SK-N-SH (cell line): Measurements from ENCODE around the gene PCSK7. TPM values are rescaled to one million over a fixed set of nuclear protein-coding genes. Genes with fewer than 3 reads are reported as not detected.

ENCODE experiments used
- CTCF ChIA-PET: fragments of 300-600, 350-600 bp; formaldehyde crosslinking; extraction: SDS; loops from one replicate; lab custom pipeline; 2021; lab: Yijun Ruan, JAX
- POLR2A ChIA-PET: fragments of 350-600 bp; sonication (Branson Sonifier 250); formaldehyde crosslinking; extraction: SDS; loops from one replicate; lab custom pipeline; 2020; ENCODE audit warnings: antibody characterized with exemption, inconsistent platforms; lab: Yijun Ruan, JAX
- DNase-seq: peaks from one replicate; pipeline ENCODE4 v3.0.0; 2012
- H2AFZ ChIP-seq: fragments of 200-600 bp; sonication (generic); 2 replicates; pipeline ENCODE4 v1.8.1; 2016; ENCODE audit warnings: antibody characterized with exemption, mild to moderate bottlenecking, low read depth
- H3F3A ChIP-seq: fragments of 200-600 bp; sonication (generic); replicated peaks from 2 replicates; pipeline ENCODE3; 2016; ENCODE audit warnings: antibody characterized with exemption, mild to moderate bottlenecking; ENCODE audit not compliant: insufficient read depth
- H3K27ac ChIP-seq, 2 experiments: fragments of 200-500 bp in 1 of 2; fragments of 200-600 bp in 1 of 2; sonication (Bioruptor generic) in 1 of 2; sonication (generic), shearing (Covaris generic) in 1 of 2; 2 replicates each; pipeline versions ENCODE4 v1.5.1 to v1.6.1; 2014 to 2016; ENCODE audit warnings: low read depth in 2 of 2, inconsistent platforms in 1 of 2, low read length in 1 of 2, mild to moderate bottlenecking in 1 of 2, mixed read lengths in 1 of 2
- H3K27me3 ChIP-seq: fragments of 200-600 bp; sonication (generic), shearing (Covaris generic); 2 replicates; pipeline ENCODE4 v1.6.1; 2016; ENCODE audit warnings: mixed run types; ENCODE audit not compliant: insufficient read depth
- H3K36me3 ChIP-seq, 2 experiments: fragments of 200-500 bp in 1 of 2; fragments of 200-600 bp in 1 of 2; sonication (Bioruptor generic) in 1 of 2; sonication (generic) in 1 of 2; replicated peaks in 1 of 2; 2 replicates each; pipeline versions ENCODE3 to v1.5.1; 2014 to 2016; ENCODE audit warnings: low read length in 1 of 2, mild to moderate bottlenecking in 1 of 2; ENCODE audit not compliant: insufficient read depth in 2 of 2, control insufficient read depth in 1 of 2
- H3K4me1 ChIP-seq, 2 experiments: fragments of 200-500 bp in 1 of 2; fragments of 200-600 bp in 1 of 2; sonication (Bioruptor generic) in 1 of 2; sonication (generic), shearing (Covaris generic) in 1 of 2; 2 replicates each; pipeline versions ENCODE4 v1.5.1 to v1.6.1; 2014 to 2016; ENCODE audit warnings: low read depth in 1 of 2, low read length in 1 of 2, mixed run types in 1 of 2; ENCODE audit not compliant: insufficient read depth in 2 of 2, control insufficient read depth in 1 of 2
- H3K4me2 ChIP-seq: fragments of 200-600 bp; sonication (generic), shearing (Covaris generic); 2 replicates; pipeline ENCODE4 v1.6.1; 2017; ENCODE audit warnings: mixed run types
- H3K4me3 ChIP-seq, 2 experiments: fragments of 200-500 bp in 1 of 2; fragments of 200-600 bp in 1 of 2; sonication (Bioruptor generic) in 1 of 2; sonication (generic), shearing (Covaris generic) in 1 of 2; 2 replicates each; pipeline versions ENCODE4 v1.5.1 to v1.8.1; 2014 to 2016; ENCODE audit warnings: low read depth in 2 of 2, inconsistent platforms in 1 of 2, low read length in 1 of 2, mild to moderate bottlenecking in 1 of 2, mixed read lengths in 1 of 2, moderate library complexity in 1 of 2
- H3K79me2 ChIP-seq: fragments of 200-600 bp; sonication (generic); 2 replicates; pipeline ENCODE4 v1.8.1; 2017; ENCODE audit warnings: mild to moderate bottlenecking; ENCODE audit not compliant: insufficient read depth
- H3K9ac ChIP-seq: fragments of 200-600 bp; sonication (generic); 2 replicates; pipeline ENCODE4 v1.6.1; 2017; ENCODE audit warnings: mixed run types
- H3K9me2 ChIP-seq: fragments of 200-600 bp; sonication (generic); 2 replicates; pipeline ENCODE4 v1.6.1; 2017; ENCODE audit warnings: mixed run types
- H3K9me3 ChIP-seq: fragments of 200-600 bp; sonication (generic); 2 replicates; pipeline ENCODE4 v1.6.1; 2017; ENCODE audit warnings: mixed run types, mild to moderate bottlenecking, moderate library complexity
- H4K20me1 ChIP-seq: fragments of 200-600 bp; sonication (generic); 2 replicates; pipeline ENCODE4 v1.6.1; 2017; ENCODE audit warnings: mild to moderate bottlenecking, mixed run types; ENCODE audit not compliant: insufficient read depth
- CHD2 ChIP-seq: fragments of 150-350 bp; IDR thresholded peaks from 2 replicates; pipeline ENCODE4 v1.6.1; 2018; ENCODE audit warnings: low read length; ENCODE audit not compliant: partially characterized antibody
- CTCF ChIP-seq: fragments of 200-600 bp; sonication (generic); IDR thresholded peaks from 2 replicates; pipeline ENCODE4 v1.6.1; 2017; ENCODE audit warnings: antibody characterized with exemption, mild to moderate bottlenecking, moderate library complexity
- FOSL2 ChIP-seq: IDR thresholded peaks from 2 replicates; pipeline ENCODE4 v1.4.0; 2012; ENCODE audit warnings: low read depth, mild to moderate bottlenecking, moderate library complexity, borderline replicate concordance
- FOXJ3 ChIP-seq: sonication (generic); formaldehyde crosslinking; IDR thresholded peaks from 2 replicates; pipeline ENCODE4 v1.5.1; 2020; ENCODE audit warnings: mild to moderate bottlenecking, missing genetic modification reagents
- GATA2 ChIP-seq: sonication (generic); formaldehyde crosslinking; IDR thresholded peaks from 2 replicates; pipeline ENCODE4 v1.5.0; 2020; ENCODE audit warnings: mild to moderate bottlenecking, missing genetic modification reagents
- IRF3 ChIP-seq: fragments of 150-350 bp; IDR thresholded peaks from 2 replicates; pipeline ENCODE4 v1.6.1; 2016; ENCODE audit warnings: mild to moderate bottlenecking, low read depth, low read length
- JUND ChIP-seq: IDR thresholded peaks from 2 replicates; pipeline ENCODE4 v1.4.0; 2012
- MXI1 ChIP-seq: IDR thresholded peaks from 2 replicates; pipeline ENCODE4 v1.6.1; 2012; ENCODE audit warnings: mild to moderate bottlenecking, low read depth, low read length, improper control_type of control experiment
- NRF1 ChIP-seq: IDR thresholded peaks from 2 replicates; pipeline ENCODE4 v1.6.1; 2012; ENCODE audit warnings: low read depth, mild to moderate bottlenecking, low read length
- RCOR1 ChIP-seq: fragments of 150-350 bp; IDR thresholded peaks from 2 replicates; pipeline ENCODE4 v1.6.1; 2017; ENCODE audit warnings: antibody characterized with exemption, low read length
- RFX5 ChIP-seq: IDR thresholded peaks from 2 replicates; pipeline ENCODE4 v1.6.1; 2012; ENCODE audit warnings: mild to moderate bottlenecking, improper control_type of control experiment, low read length
- TEAD4 ChIP-seq: IDR thresholded peaks from 2 replicates; pipeline ENCODE4 v1.4.0; 2012; ENCODE audit warnings: mild to moderate bottlenecking, borderline replicate concordance; ENCODE audit not compliant: insufficient read depth
- WGBS: methylation state at CpG from one replicate; pipeline ENCODE4 v1.1.6; 2017; ENCODE audit warnings: low lambda C conversion rate; 5-methylcytosine and 5-hydroxymethylcytosine counted together
- polyA plus RNA-seq, 3 experiments: library from polyadenylated mRNA; depleted of rRNA; stranded (reverse); fragments of >200 nt; gene quantifications; 2 replicates each; pipeline ENCODE4 v1.2.3, GENCODE V29; 2012

The PCSK7 gene
- polyA plus RNA-seq, 1 of the 3 experiments (the other 2 are of a cell fraction) = 49.7 TPM

- H2AFZ ChIP-seq = no peak overlapping the region
- no peaks in the 10 kb centered on the region for H3K9me3 ChIP-seq
- TF ChIP-seq GATA2 (CRISPR knock-in tag) (no peak), CHD2 (no peak)
- TF ChIP-seq, all 33 proteins: peak for 0
- WGBS = 70% methylated on average over 11 of the region's 13 CpGs
- H3K27me3 ChIP-seq = no peaks in the 10 kb centered on the region
- peaks cover 66% of the 10 kb centered on the region for H3K79me2 ChIP-seq
- H3K36me3 ChIP-seq = peaks cover 0 to 19% of the 10 kb centered on the region in 2 experiments
- peak overlapping the region in 1 of 2 experiments; percentile 75; a peak in 3 of 4 replicates for H3K27ac ChIP-seq
- peak overlapping the region; percentile 64 for H3K9ac ChIP-seq
- H3F3A ChIP-seq = peaks cover 19% of the 10 kb centered on the region
- ChIA-PET CTCF (interaction anchor here (0.9 to 1.6 kb wide), 2 partner anchors 26 to 32 kb away, joined by 3 to 4 read pairs; partner anchors contain the start of genes PCSK7 and RNF214), POLR2A (no interaction called here)
- peaks cover 26% of the 10 kb centered on the region; the same call in 1 of the 2 replicates for H4K20me1 ChIP-seq
- DNase-seq = no peak
- peak overlapping the region; percentile 43 to 51; a peak in 3 of 4 replicates for H3K4me3 ChIP-seq
- H3K4me1 ChIP-seq = peaks cover 9 to 13% of the 10 kb centered on the region in 2 experiments; a peak in 3 of 4 replicates
- no peaks in the 10 kb centered on the region for H3K9me2 ChIP-seq
- peak overlapping the region; percentile 77 for H3K4me2 ChIP-seq
These were observed 31.7 kb downstream of the PCSK7 start for GRCh38 chr11:117199916-117200812.

- CTCF ChIA-PET = interaction anchor here (1.0 to 1.2 kb wide), 4 partner anchors 14 to 20 kb away, joined by 3 to 4 read pairs (median 3); no protein-coding TSS in a partner anchor
- Histone ChIP-seq H3K9ac (peak within 1 kb of the TSS; percentile 64), H3K4me2 (peak within 1 kb of the TSS; percentile 77), H2AFZ (0 out of 2 replicates have a peak within 1 kb of the TSS, but pooled peaks have one; percentile 50), H3K9me3 (no peaks in the 10 kb centered on the region), H4K20me1 (peaks cover 21% of the 10 kb centered on the region; the same call in 1 of the 2 replicates), H3K9me2 (no peaks in the 10 kb centered on the region), H3K4me1 (peaks cover 9 to 13% of the 10 kb centered on the region in 2 experiments; a peak in 3 of 4 replicates), H3F3A (peaks cover 11% of the 10 kb centered on the region), H3K79me2 (peaks cover 66% of the 10 kb centered on the region), H3K36me3 (peaks cover 0 to 11% of the 10 kb centered on the region in 2 experiments), H3K4me3 (peak within 1 kb of the TSS; percentile 43 to 51; a peak in 3 of 4 replicates), H3K27ac (peak within 1 kb of the TSS; percentile 61 to 75), H3K27me3 (no peaks in the 10 kb centered on the region)
- WGBS = 61% methylated on average over 24 of the region's 34 CpGs
- DNase-seq = no peak
- POLR2A ChIA-PET = no interaction called here
- TF ChIP-seq TEAD4 (peak; percentile 66; the same call in 1 of the 2 replicates), FOXJ3 (no peak)
These were observed 32.6 kb downstream of the PCSK7 start, which contains the start of gene TAGLN for GRCh38 chr11:117199053-117199915. TAGLN (plus strand) TSS chr11:117199370; CDS start chr11:117203014, 3,644 bp downstream.

- POLR2A ChIA-PET = no interaction called here
- Histone ChIP-seq H3F3A (peaks cover 10% of the 10 kb centered on the region), H3K9ac (peak overlapping the region; percentile 64), H3K4me2 (peak overlapping the region; percentile 77), H3K27me3 (no peaks in the 10 kb centered on the region), H3K79me2 (peaks cover 62% of the 10 kb centered on the region), H4K20me1 (peaks cover 19% of the 10 kb centered on the region; the same call in 1 of the 2 replicates), H3K27ac (peak overlapping the region; percentile 58 to 75), H3K4me1 (peaks cover 9 to 13% of the 10 kb centered on the region in 2 experiments; a peak in 3 of 4 replicates), H3K9me2 (no peaks in the 10 kb centered on the region), H2AFZ (0 out of 2 replicates have a peak overlapping the region, but pooled peaks have one; percentile 50), H3K9me3 (no peaks in the 10 kb centered on the region), H3K36me3 (peaks cover 0 to 4% of the 10 kb centered on the region in 2 experiments), H3K4me3 (peak overlapping the region; percentile 43 to 51; a peak in 3 of 4 replicates)
- CTCF ChIA-PET = interaction anchor here (1.0 to 1.2 kb wide), 4 partner anchors 13 to 19 kb away, joined by 3 to 4 read pairs (median 3); no protein-coding TSS in a partner anchor
- WGBS = 89% methylated on average over 3 of the region's 4 CpGs
- DNase-seq = no peak
- TF ChIP-seq JUND (no peak), RFX5 (no peak), MXI1 (no peak), CTCF (no peak), NRF1 (no peak), FOSL2 (no peak), RCOR1 (no peak), IRF3 (no peak)
These were observed 33.3 kb downstream of the PCSK7 start for GRCh38 chr11:117198613-117199012.
